Measurements from ENCODE around the gene CEACAM5. TPM values are rescaled to one million over a fixed set of nuclear protein-coding genes. Genes with fewer than 3 reads are reported as not detected.
A peak's percentile ranks its signal among the peaks of the same experiment; 100 is the strongest.
"Not testable (repeated sequence)": the region's sequence is repeated elsewhere in the genome, so short reads cannot be mapped to it uniquely, and the experiment has no call there.

The CEACAM5 gene
- total RNA-seq, 2 experiments from 2014 or later = not detected

DNA sequence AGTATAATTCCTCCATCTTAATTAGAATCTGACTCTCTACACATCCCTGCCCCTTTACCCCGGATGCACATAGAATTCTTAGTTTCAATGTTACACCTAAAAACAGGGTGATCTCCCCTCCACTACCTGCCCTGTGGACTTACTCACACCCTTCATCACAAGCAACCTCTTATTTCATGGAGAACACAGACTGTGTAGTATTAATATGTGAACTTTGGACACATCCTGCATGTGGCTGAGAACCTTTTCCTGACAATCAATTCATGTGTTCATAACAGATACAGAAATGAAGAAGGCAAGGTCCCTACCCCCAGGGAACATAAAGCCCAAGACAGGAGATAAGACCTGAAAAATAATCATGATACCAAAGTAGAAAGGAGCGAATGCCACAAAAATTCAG, 58.7 kb downstream of the CEACAM5 start:
- POLR2A ChIA-PET = interaction anchor here (0.7 kb wide), 1 partner anchor 411 kb away, joined by 7 read pairs; no protein-coding TSS in a partner anchor
- Mint-ChIP-seq H3K9me3 (no peaks in the 10 kb centered on the region), H3K27me3 (peaks cover 66% of the 10 kb centered on the region), H3K4me1 (no peaks in the 10 kb centered on the region), H3K27ac (no peak overlapping the region), H3K4me3 (no peak overlapping the region), H3K36me3 (no peaks in the 10 kb centered on the region)
- no peak for DNase-seq
- no peak for ATAC-seq (ENCODE audit: low read depth)

DNA sequence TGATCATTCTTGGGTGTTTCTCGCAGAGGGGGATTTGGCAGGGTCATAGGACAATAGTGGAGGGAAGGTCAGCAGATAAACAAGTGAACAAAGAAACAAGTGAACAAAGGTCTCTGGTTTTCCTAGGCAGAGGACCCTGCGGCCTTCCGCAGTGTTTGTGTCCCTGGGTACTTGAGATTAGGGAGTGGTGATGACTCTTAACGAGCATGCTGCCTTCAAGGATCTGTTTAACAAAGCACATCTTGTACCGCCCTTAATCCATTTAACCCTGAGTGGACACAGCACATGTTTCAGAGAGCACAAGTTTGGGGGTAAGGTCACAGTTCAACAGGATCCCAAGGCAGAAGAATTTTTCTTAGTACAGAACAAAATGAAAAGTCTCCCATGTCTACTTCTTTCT, 59.7 kb downstream of the CEACAM5 start:
- not testable (repeated sequence) for H3K4me1 Mint-ChIP-seq, H3K36me3 Mint-ChIP-seq

GRCh38 chr19:41769608-41770007, 61.2 kb downstream of the CEACAM5 start:
- Mint-ChIP-seq H3K4me3 (no peak overlapping the region), H3K36me3 (no peaks in the 10 kb centered on the region), H3K4me1 (peaks cover 14% of the 10 kb centered on the region), H3K9me3 (no peaks in the 10 kb centered on the region), H3K27ac (no peak overlapping the region), H3K27me3 (peaks cover 69% of the 10 kb centered on the region)
- POLR2A ChIA-PET = no interaction called here
- ATAC-seq (ENCODE audit: low read depth) (no peak), DNase-seq (no peak)

More for the DNA sequence above, 59.7 kb downstream of the CEACAM5 start:
- ATAC-seq (ENCODE audit: low read depth); H3K9me3 Mint-ChIP-seq; H3K27ac Mint-ChIP-seq; DNase-seq; H3K4me3 Mint-ChIP-seq; POLR2A ChIA-PET: not testable (repeated sequence)
- H3K27me3 Mint-ChIP-seq = peaks cover 67% of the 10 kb centered on the region

DNA sequence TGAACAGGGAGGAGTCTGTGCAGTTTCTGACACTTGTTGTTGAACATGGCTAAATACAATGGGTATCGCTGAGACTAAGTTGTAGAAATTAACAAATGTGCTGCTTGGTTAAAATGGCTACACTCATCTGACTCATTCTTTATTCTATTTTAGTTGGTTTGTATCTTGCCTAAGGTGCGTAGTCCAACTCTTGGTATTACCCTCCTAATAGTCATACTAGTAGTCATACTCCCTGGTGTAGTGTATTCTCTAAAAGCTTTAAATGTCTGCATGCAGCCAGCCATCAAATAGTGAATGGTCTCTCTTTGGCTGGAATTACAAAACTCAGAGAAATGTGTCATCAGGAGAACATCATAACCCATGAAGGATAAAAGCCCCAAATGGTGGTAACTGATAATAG, 63.0 kb downstream of the CEACAM5 start:
- DNase-seq (no peak), ATAC-seq (ENCODE audit: low read depth) (no peak)
- POLR2A ChIA-PET = no interaction called here
- Mint-ChIP-seq H3K27ac (no peak overlapping the region), H3K4me1 (peaks cover 21% of the 10 kb centered on the region), H3K27me3 (peaks cover 70% of the 10 kb centered on the region), H3K9me3 (no peaks in the 10 kb centered on the region), H3K4me3 (no peak overlapping the region), H3K36me3 (no peaks in the 10 kb centered on the region)

DNA sequence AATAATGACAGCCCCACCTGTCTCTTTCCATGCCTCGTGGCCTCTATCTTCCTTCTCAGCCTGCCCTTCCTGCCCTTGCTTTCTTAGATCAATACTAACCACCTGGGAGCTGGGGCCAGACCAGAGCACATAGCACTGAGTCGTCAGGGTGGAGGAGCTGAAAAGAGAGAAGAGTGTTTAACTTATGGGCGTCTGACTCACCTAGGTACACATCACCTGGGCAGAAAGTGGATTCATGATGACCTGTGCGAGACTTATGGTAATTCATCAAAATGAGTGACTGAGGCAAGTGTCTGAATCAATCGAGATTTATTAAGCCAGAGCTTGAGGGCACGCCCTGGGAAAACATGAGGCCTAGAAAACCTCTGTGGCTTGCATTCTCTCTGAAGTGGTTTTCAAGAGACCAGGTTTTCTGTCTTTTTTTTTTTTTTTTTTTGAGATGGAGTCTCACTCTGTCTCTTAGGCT, 66.1 kb downstream of the CEACAM5 start:
- DNase-seq (no peak), ATAC-seq (ENCODE audit: low read depth) (peak; percentile 69)
- POLR2A ChIA-PET = interaction anchor here (0.7 kb wide), 1 partner anchor 140 kb away, joined by 3 read pairs; no protein-coding TSS in a partner anchor
- Mint-ChIP-seq H3K27me3 (peaks cover 83% of the 10 kb centered on the region), H3K36me3 (no peaks in the 10 kb centered on the region), H3K4me1 (peaks cover 21% of the 10 kb centered on the region), H3K27ac (no peak overlapping the region), H3K4me3 (peak overlapping the region; percentile 2), H3K9me3 (no peaks in the 10 kb centered on the region)

- ATAC-seq (ENCODE audit: low read depth) = no peak
- no peak for DNase-seq
- Mint-ChIP-seq H3K27ac (no peak overlapping the region), H3K27me3 (peaks cover 83% of the 10 kb centered on the region), H3K36me3 (no peaks in the 10 kb centered on the region), H3K4me3 (no peak overlapping the region), H3K9me3 (no peaks in the 10 kb centered on the region), H3K4me1 (peaks cover 21% of the 10 kb centered on the region)
- POLR2A ChIA-PET = no interaction called here
Measured at GRCh38 chr19:41776700-41777099, 68.3 kb downstream of the CEACAM5 start.

Other genes with a start within 250 kb of the CEACAM5 start
- 10 to 100 TPM; 75.4 to 75.5 TPM for gene CEACAM21, start 132.5 kb upstream of the CEACAM5 start, total RNA-seq
- not detected for gene CEACAM4, start 81.6 kb upstream of the CEACAM5 start, total RNA-seq
- gene CEACAM7, start 20.4 kb upstream of the CEACAM5 start, total RNA-seq = not detected
- not detected for gene CEACAM6, start 46.9 kb downstream of the CEACAM5 start, total RNA-seq
- gene CEACAM3, start 88.0 kb downstream of the CEACAM5 start, total RNA-seq = not detected
- not detected for gene LYPD4, start 136.1 kb downstream of the CEACAM5 start, total RNA-seq
- gene DMRTC2, start 136.4 kb downstream of the CEACAM5 start, total RNA-seq = not detected
- 1,000 to 10,000 TPM; 3,237 to 3,326 TPM for gene RPS19, start 151.6 kb downstream of the CEACAM5 start, total RNA-seq
- gene CD79A, start 168.7 kb downstream of the CEACAM5 start, total RNA-seq = 10 to 100 TPM; 28.0 to 29.8 TPM
- gene ARHGEF1, start 174.6 kb downstream of the CEACAM5 start, total RNA-seq = 100 to 1,000 TPM; 807 to 824 TPM
- 1 to 10 TPM; 4.3 to 4.5 TPM for gene ERFL, start 219.8 kb downstream of the CEACAM5 start, total RNA-seq